ENCODE results near the gene MOSPD2.

The MOSPD2 gene

GRCh38 chrX:14963447-14964236 lies 90.4 kb downstream of the MOSPD2 start:
- Histone ChIP-seq H3K27me3 (ENCODE audit: control insufficient read depth, insufficient read depth, low read length) (no peaks in the 10 kb centered on the region), H3K9ac (no peak overlapping the region), H3K79me2 (no peaks in the 10 kb centered on the region), H3K4me3 (ENCODE audit: low read depth, low read length) (no peak overlapping the region), H3K4me1 (no peaks in the 10 kb centered on the region), H3K36me3 (ENCODE audit: control insufficient read depth, insufficient read depth, low read length) (no peaks in the 10 kb centered on the region), H3K4me2 (ENCODE audit: low read length) (no peak overlapping the region), H3K9me3 (ENCODE audit: control insufficient read depth, low read length) (no peaks in the 10 kb centered on the region), H3K27ac (no peak overlapping the region), H2AFZ (no peak overlapping the region)
- no peak for TF ChIP-seq CTCF (IDR thresholded peaks at IDR 0.05)

GRCh38 chrX:14964500-14964899 lies 91.3 kb downstream of the MOSPD2 start:
- H3K27ac ChIP-seq: no peak overlapping the region
- no peak overlapping the region for H3K4me3 ChIP-seq (ENCODE audit: low read depth, low read length)
- H3K36me3 ChIP-seq (ENCODE audit: control insufficient read depth, insufficient read depth, low read length): no peaks in the 10 kb centered on the region
- no peak overlapping the region for H3K4me2 ChIP-seq (ENCODE audit: low read length)
- no peaks in the 10 kb centered on the region for H3K9me3 ChIP-seq (ENCODE audit: control insufficient read depth, low read length)
- H3K9ac ChIP-seq: no peak overlapping the region
- no peaks in the 10 kb centered on the region for H3K79me2 ChIP-seq
- H3K27me3 ChIP-seq (ENCODE audit: control insufficient read depth, insufficient read depth, low read length): no peaks in the 10 kb centered on the region
- TF ChIP-seq CTCF (IDR thresholded peaks at IDR 0.05): no peak
- no peak overlapping the region for H2AFZ ChIP-seq
- no peaks in the 10 kb centered on the region for H3K4me1 ChIP-seq
